Inflammatory macrophage treated with lipopolysaccharide for 4 hours (primary cell): ENCODE data around the gene MDP1.
A peak's percentile ranks its signal among the peaks of the same experiment; 100 is the strongest.

Experiments used
- DNase-seq: peaks from one replicate; pipeline ENCODE4 v3.0.0-alpha.2; 2020

The MDP1 gene

DNA sequence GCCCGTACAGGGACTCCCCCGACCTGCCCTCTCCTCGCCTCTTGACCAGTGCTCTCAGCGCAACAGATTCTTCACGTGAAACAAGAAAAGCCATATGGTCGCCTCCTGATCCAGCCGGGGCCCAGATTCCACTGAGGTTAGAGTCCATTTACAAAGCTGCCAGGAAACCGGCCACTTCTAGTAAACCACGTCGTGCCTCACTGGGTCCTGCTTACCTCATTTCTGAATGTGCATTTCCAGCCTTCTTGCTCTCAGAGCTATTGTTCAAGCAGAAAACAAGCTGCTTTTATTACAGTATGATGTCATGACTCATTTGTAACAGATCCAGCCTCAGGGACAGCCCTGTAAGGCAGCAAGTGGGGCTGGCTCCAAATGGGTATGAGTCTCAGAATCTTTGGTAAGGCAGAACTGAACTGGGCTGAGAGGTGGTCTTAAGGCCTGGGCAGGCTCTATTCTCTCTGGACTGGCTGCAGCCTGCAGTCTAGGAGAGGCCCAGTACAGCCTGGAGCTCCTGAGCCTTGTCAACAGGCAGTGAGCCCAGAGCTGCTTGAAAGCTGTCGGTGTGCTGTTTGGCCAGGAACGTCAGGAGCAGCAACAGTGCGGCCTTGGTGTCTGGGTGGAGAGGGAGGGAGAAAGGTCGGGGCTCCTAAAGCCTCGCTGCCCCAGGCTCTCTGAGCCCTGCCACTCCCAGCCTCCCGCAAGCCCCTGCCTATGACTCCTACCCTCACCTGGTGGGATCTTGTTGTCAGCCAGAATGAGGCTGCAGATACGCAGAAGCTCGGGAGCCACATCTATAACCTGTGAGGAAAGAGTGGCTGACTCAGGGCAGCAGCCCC lies 35.7 kb downstream of the MDP1 start:
- no peak for DNase-seq

DNA sequence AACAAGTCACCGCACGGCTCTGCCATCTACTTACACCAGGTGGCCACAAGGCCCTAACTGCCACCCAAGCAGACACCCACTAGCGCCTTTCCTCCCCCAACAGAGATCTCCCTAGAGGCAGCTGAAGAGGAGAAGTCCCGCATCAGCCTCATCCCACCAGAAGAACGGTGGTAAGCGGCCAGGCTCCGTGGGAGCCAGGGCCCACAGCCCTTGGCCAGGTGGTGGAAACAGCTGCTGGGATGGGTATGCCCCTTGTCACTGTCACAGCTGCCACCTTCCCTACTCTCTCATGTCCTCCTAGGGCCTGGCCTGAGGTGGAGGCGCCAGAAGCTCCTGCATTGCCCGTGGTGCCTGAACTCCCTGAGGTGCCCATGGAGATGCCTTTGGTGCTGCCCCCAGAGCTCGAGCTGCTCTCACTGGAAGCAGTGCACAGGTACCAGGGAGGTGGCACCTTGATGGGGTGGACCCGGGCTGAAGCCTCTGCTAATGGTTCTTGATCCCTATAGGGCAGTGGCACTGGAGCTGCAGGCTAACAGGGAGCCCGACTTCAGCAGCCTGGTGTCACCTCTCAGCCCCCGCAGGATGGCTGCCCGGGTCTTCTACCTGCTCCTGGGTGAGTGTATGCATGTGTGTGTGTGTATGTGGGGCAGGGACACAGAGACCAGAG lies 36.4 kb downstream of the MDP1 start:
- DNase-seq: no peak

DNA sequence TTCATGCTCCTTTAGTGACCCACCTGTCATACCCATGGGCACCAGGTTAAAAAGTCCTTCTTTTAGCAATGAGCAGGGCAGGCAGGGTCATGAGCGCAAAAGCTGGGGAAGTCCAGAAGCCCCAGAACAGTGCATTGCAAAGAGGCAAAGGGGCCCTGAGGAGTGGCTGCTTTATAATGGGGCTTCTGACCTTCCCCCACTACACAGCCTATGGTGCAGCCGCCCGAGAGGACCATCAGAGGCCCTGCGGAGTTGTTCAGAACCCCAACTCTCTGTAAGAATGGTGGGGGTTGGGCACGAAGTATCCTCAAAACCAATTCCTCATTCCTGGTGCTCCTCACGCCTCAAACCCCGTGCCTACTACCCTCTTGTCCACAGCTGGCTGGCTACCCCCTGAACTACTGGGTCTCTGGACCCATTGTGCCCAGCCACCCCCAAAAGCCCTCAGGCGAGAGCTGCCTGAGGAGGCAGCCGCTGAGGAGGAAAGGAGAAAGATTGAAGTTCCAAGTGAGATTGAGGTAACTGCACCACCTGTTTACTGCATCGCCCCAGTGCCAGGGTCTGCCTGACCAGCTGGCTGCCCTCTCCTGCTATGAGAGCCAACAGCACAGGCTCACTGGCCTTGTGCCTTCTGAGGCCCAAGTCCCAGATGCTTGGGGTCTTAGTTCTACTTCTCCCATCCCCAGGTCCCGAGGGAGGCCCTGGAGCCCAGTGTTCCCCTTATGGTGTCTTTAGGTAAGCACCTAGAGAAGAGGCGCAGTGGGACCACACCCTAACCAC lies 37.3 kb downstream of the MDP1 start:
- DNase-seq: no peak

DNA sequence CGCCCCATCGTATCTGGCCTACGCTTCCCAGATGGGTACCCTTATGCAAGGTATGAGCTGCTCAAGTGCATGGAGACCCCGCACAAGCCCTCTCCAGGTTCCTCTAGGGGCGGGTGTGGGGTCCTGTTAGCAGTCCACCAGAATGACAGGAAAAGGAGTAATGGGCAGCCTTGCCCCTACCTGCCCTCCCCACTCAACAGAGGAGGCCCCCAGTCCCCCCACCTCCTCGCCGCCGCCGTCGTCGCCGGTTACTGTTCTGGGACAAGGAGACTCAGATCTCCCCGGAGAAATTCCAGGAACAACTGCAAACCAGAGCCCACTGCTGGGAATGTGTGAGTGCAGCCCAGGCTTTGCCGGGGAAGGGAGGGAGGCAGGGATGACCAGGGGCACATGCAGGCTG lies 38.0 kb downstream of the MDP1 start:
- DNase-seq: no peak

DNA sequence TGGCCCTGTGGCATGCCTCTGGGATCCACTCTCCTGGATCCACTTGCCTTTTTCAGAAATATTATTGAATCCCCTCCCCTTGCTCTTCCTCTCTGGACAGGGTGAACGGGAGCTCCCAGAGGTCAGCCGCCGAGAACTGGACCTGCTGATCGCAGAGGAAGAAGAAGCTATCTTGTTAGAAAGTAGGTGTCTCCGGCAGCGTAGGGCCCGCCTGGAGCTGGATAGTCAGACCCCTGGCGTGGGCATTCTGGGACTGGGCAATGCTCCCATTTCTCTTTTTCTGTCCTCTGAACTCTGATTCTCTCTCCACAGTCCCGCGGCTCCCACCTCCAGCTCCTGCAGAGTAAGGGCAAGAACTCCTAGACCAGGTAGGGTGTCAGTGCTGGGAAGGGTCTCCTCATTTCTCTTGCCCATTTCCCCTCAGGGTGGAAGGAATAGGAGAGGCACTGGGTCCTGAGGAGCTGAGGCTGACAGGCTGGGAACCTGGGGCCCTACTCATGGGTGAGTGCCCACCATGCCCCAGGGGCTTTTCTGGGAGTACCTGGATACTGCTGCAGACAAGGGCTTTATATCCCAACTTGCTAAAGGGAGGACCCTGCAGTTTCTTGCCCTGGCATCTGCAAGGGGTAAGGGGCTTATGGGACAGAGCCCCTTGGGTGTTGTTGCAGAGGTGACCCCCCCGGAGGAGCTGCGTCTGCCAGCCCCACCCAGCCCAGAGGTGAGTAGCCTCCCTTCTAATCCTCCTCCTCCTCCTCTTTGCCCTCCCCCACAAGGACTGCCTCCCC lies 38.6 kb downstream of the MDP1 start:
- no peak for DNase-seq

DNA sequence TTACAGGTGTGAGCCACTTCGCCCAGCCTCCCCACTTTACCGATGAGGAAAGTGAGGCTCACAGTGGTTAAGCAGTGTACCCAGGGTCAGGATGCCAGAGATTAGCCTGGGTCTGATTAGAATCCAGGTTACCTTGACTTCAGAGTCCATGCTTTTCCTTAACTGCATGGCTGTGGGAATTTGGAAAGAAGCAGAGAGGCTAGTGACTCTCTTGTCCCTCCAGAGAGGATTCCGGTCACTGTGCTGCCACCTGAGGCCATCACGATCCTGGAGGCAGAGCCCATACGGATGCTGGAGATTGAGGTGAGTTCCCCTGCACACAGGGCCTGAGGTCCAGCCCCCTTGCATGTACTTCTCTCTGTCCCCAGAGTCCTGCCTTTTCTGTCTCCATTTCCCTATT lies 39.3 kb downstream of the MDP1 start:
- no peak for DNase-seq

DNA sequence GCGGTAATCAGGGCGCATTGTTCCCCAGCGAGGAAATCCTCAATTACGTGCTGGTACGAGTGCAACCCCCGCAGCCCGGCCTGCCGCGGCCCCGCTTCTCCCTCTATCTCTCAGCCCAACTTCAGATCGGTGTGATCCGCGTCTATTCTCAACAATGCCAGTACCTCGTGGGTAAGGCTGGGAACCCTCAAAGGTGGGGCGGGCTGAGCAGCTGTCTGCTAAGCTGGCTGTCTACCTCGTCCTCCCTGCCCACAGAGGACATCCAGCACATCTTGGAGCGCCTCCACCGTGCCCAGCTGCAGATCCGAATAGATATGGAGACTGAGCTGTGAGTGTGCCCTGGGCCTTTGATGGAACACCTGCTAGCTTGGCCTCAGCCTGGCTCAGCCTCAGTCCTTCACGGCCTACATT lies 43.0 kb downstream of the MDP1 start:
- DNase-seq: no peak

DNA sequence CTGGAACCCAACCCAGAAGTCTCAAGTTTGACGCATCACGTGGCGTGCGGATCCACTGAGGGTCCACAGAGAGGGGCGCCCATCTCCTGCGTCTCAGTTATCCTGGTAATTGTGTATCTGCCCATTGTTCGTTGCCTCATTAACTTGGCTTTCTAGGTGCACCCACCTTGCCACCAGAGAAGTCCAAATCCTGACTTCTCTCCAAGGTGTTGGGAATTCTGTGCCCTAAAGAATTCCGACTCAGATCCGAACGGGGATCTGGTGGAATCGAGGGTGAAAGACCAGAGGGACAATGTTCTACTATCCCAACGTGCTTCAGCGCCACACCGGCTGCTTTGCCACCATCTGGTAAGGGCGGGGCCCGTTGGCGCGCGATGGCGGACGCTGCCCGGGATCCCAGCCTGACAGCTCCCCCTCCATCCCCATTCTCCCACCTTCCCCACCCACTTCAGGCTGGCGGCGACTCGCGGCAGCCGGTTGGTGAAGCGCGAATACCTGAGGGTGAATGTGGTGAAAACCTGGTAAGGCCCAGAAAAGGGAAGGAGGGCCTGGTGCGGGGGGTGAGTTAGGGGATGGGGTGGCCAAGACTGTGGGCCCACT lies 43.5 kb downstream of the MDP1 start:
- DNase-seq: no peak

DNA sequence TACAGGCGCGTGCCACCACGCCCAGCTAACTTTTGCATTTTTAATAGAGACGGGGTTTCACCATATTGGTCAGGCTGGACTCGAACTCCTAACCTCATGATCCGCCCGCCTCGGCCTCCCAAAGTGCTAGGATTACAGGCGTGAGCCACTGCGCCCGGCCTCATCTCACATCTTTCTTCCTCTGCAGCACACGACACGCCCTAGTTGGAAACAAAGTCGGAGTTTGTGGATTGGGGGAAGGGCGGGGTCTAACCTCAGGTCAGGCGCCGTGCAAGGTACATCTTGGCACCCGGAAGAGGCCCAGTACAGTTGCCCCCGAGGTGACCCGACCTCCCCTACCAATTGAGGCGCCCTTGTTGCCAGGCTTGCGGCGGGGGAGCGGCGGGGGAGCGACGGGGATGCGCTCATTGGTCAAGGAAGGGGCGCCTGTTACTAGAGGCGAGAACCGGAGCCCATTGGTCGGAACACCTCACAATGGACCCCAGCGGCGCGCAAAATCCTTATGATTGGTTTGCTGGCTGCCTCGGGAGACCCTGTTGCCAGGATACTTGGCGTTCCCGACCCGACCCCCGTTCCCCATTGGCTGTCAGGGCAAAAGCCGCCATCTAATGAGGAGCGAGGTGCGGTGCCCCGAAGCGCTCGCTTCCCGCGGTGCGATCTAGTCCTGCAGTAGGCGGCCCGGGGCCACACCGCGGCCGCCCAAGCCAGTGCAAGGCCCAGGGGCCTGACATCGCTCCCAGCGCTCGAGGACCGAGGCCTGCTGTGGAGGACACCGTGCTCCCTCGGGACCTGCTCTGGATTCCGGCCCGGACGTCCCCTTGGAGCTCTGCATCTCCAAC lies 44.2 kb downstream of the MDP1 start, which contains the start of gene REC8:
REC8 (plus strand) TSS at position 659 of the 839 bp plus-strand sequence. CDS start 473 bp downstream, outside the sequence.
- DNase-seq: no peak

DNA sequence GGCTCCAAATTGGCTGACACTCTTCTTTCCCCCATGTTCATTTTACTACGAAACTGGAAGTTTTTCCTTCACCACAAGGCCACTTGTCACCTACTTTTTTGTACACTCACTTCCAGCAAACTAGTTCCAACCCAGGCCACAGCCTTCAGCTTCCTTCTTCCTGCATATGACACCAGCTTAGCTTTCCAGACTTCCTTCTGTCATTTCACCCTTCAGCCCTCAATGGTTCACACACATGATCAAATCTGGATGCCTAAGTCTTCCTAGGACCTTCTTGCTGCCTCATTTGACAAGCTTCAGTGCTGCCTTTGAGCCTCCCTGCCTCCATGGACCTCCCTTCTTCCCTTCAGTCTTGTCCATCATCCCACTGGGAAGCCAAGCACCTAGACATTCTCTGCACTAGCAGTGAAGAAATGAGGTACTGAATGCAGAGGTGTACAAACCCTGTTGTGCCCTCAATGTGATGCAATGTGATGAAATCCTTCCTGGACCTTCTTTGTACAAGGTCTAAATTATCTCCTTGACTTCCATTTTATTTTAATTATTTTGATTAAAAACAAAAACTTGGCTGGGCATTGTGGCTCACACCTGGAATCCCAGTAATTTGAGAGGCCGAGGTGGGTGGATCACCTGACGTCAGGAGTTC lies 48.3 kb downstream of the MDP1 start:
- peak; percentile 75 for DNase-seq

DNA sequence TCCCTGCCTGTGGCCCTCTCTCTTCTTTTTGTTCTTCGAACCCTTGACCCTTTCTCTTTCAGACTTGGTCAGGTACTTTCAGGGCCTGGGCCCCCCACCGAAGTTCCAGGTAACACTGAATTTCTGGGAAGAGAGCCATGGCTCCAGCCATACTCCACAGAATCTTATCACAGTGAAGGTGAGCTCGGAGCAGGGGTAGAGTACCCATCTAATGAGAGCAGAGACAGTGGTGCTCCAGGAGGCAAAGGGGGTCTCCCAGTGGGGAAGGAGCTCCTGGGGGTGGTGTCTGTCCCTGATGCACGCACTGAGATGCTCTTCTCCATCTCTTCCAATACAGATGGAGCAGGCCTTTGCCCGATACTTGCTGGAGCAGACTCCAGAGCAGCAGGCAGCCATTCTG lies 50.1 kb downstream of the MDP1 start:
- no peak for DNase-seq

DNA sequence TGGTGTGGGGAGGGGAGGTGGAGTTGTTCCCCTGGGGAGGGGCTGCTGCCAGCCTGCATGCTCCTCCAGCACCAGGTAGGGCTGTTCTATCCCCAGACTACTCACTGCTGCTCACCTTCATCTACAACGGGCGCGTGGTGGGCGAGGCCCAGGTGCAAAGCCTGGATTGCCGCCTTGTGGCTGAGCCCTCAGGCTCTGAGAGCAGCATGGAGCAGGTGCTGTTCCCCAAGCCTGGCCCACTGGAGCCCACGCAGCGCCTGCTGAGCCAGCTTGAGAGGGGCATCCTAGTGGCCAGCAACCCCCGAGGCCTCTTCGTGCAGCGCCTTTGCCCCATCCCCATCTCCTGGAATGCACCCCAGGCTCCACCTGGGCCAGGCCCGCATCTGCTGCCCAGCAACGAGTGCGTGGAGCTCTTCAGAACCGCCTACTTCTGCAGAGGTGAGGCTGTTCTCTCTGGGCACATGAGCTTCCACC lies 51.3 kb downstream of the MDP1 start:
- DNase-seq: no peak
